OCI-LY7 (cell line): ENCODE measurements around the gene ROBO1. TPM values are rescaled to one million over a fixed set of nuclear protein-coding genes. Genes with fewer than 3 reads are reported as not detected.

Experiments used
- BruUV-seq: library from RNA; stranded (reverse); fragments of 400-500 nt; replicated peaks from 2 replicates; lab custom pipeline; 2021; lab: Mats Ljungman, UMichigan
- CTCF ChIA-PET: fragments of 300-600 bp; sonication (Branson Sonifier 250); formaldehyde crosslinking; loops from one replicate; lab custom pipeline; 2022; ENCODE audit warnings: antibody characterized with exemption; ENCODE audit not compliant: unreplicated experiment; lab: Charles Lee
- POLR2A ChIA-PET: fragments of 300-600 bp; sonication (Branson Sonifier 250); formaldehyde crosslinking; loops from one replicate; lab custom pipeline; 2022; ENCODE audit warnings: antibody characterized with exemption; lab: Charles Lee
- DNase-seq: peaks from one replicate; pipeline ENCODE4 v3.0.0-alpha.2; 2015; ENCODE audit warnings: low spot score
- H2AFZ ChIP-seq: fragments of 200-600 bp; sonication (generic), shearing (Covaris generic); 2 replicates; pipeline ENCODE4 v1.6.1; 2014; ENCODE audit warnings: mild to moderate bottlenecking, antibody characterized with exemption, low read length, moderate library complexity
- H3K27ac ChIP-seq: fragments of 200-600 bp; sonication (generic); 2 replicates; pipeline ENCODE4 v1.5.1; 2014; ENCODE audit warnings: mixed run types, low read depth, mild to moderate bottlenecking, moderate library complexity, low read length, inconsistent platforms; ENCODE audit not compliant: poor library complexity, severe bottlenecking
- H3K36me3 ChIP-seq: fragments of 200-600 bp; sonication (generic); 2 replicates; pipeline ENCODE4 v1.6.1; 2014; ENCODE audit warnings: mild to moderate bottlenecking, antibody characterized with exemption, low read length, moderate library complexity, mixed read lengths; ENCODE audit not compliant: insufficient read depth
- H3K4me1 ChIP-seq: fragments of 200-600 bp; sonication (generic); 2 replicates; pipeline ENCODE4 v1.5.1; 2014; ENCODE audit warnings: mild to moderate bottlenecking, low read length; ENCODE audit not compliant: insufficient read depth, poor library complexity, severe bottlenecking
- H3K4me2 ChIP-seq: fragments of 200-600 bp; sonication (generic); 2 replicates; pipeline ENCODE4 v1.6.1; 2014; ENCODE audit warnings: mild to moderate bottlenecking, low read length
- H3K4me3 ChIP-seq: fragments of 200-600 bp; sonication (generic); 2 replicates; pipeline ENCODE4 v1.5.1; 2014; ENCODE audit warnings: mild to moderate bottlenecking, low read depth, low read length; ENCODE audit not compliant: poor library complexity, severe bottlenecking
- H3K79me2 ChIP-seq: fragments of 200-600 bp; sonication (generic); 2 replicates; pipeline ENCODE4 v1.6.1; 2016; ENCODE audit warnings: low read depth, mild to moderate bottlenecking, low read length, moderate library complexity, mixed read lengths; ENCODE audit not compliant: insufficient read depth
- H3K9me2 ChIP-seq: fragments of 200-600 bp; sonication (generic); 2 replicates; pipeline ENCODE4 v1.6.1; 2016; ENCODE audit warnings: mild to moderate bottlenecking, low read length, mixed read lengths; ENCODE audit not compliant: insufficient read depth
- H3K9me3 ChIP-seq: fragments of 200-600 bp; sonication (generic); 2 replicates; pipeline ENCODE4 v1.6.1; 2014; ENCODE audit warnings: mild to moderate bottlenecking, mixed run types, low read length, mixed read lengths
- H4K20me1 ChIP-seq: fragments of 200-600 bp; sonication (generic); 2 replicates; pipeline ENCODE4 v1.6.1; 2014; ENCODE audit warnings: mild to moderate bottlenecking, antibody characterized with exemption, low read length, moderate library complexity, mixed read lengths; ENCODE audit not compliant: insufficient read depth
- CTCF ChIP-seq: fragments of 200-600 bp; sonication (generic); conservative IDR thresholded peaks from 2 replicates; pipeline ENCODE4 v1.5.1; 2014; ENCODE audit warnings: mild to moderate bottlenecking, antibody characterized with exemption, low read length, moderate library complexity, mixed read lengths
- EZH2phosphoT487 ChIP-seq: fragments of 200-600 bp; sonication (generic); IDR thresholded peaks from 2 replicates; pipeline ENCODE4 v1.6.1; 2018; ENCODE audit warnings: low read depth, borderline replicate concordance, mild to moderate bottlenecking, mixed run types, antibody characterized with exemption, low read length, moderate library complexity, mixed read lengths
- intact Hi-C: fragments of 100-400 bp; cut with micrococcal nuclease; formaldehyde crosslinking; loops from one replicate; pipeline ENCODE4 v1.10.0; 2022; ENCODE audit not compliant: unreplicated experiment
- total RNA-seq, 2 experiments: library from RNA; depleted of rRNA in 1 of 2; stranded (reverse); fragments of >200 nt in 1 of 2; shearing (Covaris generic) in 1 of 2; gene quantifications; 2 replicates each; pipeline ENCODE4 v1.2.3, GENCODE V29; 2014 to 2022

ROBO1 gene
- total RNA-seq, 2 experiments from 2014 or later, result not detected

- Histone ChIP-seq H3K4me2 (no peak overlapping the region), H3K79me2 (no peaks in the 10 kb centered on the region), H3K4me3 (no peak overlapping the region), H3K36me3 (no peaks in the 10 kb centered on the region), H2AFZ (no peak overlapping the region), H3K9me2 (no peaks in the 10 kb centered on the region), H4K20me1 (no peaks in the 10 kb centered on the region; the same call in 1 of the 2 replicates), H3K27ac (no peak overlapping the region), H3K4me1 (no peaks in the 10 kb centered on the region), H3K9me3 (no peaks in the 10 kb centered on the region)
- no peak for DNase-seq
- POLR2A ChIA-PET, result no interaction called here
- TF ChIP-seq EZH2phosphoT487, result no peak
- no peak for TF ChIP-seq CTCF
- intact Hi-C loops, result no loop called here
- CTCF ChIA-PET, result no interaction called here
- no TSS peak for BruUV-seq
These were observed 920.6 kb downstream of the ROBO1 start for GRCh38 chr3:78847203-78847602.

- Histone ChIP-seq H3K79me2 (no peaks in the 10 kb centered on the region), H4K20me1 (no peaks in the 10 kb centered on the region; the same call in 1 of the 2 replicates), H3K9me2 (no peaks in the 10 kb centered on the region), H3K4me3 (no peak overlapping the region), H3K9me3 (no peaks in the 10 kb centered on the region), H3K27ac (no peak overlapping the region), H3K36me3 (no peaks in the 10 kb centered on the region), H3K4me2 (no peak overlapping the region), H3K4me1 (no peaks in the 10 kb centered on the region), H2AFZ (no peak overlapping the region; the same call in 1 of the 2 replicates)
- intact Hi-C loops, result no loop called here
- DNase-seq, result no peak
- no TSS peak for BruUV-seq
- ChIA-PET CTCF (no interaction called here), POLR2A (no interaction called here)
- TF ChIP-seq CTCF (no peak), EZH2phosphoT487 (no peak)
These were observed 921.1 kb downstream of the ROBO1 start for GRCh38 chr3:78846718-78847117.

- intact Hi-C loops, result no loop called here
- TF ChIP-seq EZH2phosphoT487 (no peak), CTCF (no peak)
- Histone ChIP-seq H3K79me2 (no peaks in the 10 kb centered on the region), H3K4me1 (no peaks in the 10 kb centered on the region), H3K27ac (no peak overlapping the region), H3K9me3 (no peaks in the 10 kb centered on the region), H2AFZ (no peak overlapping the region), H3K4me2 (no peak overlapping the region), H3K9me2 (no peaks in the 10 kb centered on the region), H3K4me3 (no peak overlapping the region), H4K20me1 (no peaks in the 10 kb centered on the region; the same call in 1 of the 2 replicates), H3K36me3 (no peaks in the 10 kb centered on the region)
- POLR2A ChIA-PET, result interaction anchor here (0.6 kb wide), 1 partner anchor 13 kb away, joined by 3 read pairs; no protein-coding TSS in a partner anchor
- no TSS peak for BruUV-seq
- no peak for DNase-seq
- CTCF ChIA-PET, result no interaction called here
These were observed 922.2 kb downstream of the ROBO1 start for GRCh38 chr3:78845605-78846004.
